COLO668 (cell line): ENCODE data around the gene EPB42.
"Not testable (repeated sequence)": the region's sequence is repeated elsewhere in the genome, so short reads cannot be mapped to it uniquely, and the experiment has no call there.

ENCODE experiments used
- DNase-seq: peaks from one replicate; lab custom pipeline; 2025; ENCODE audit not compliant: unreplicated experiment; lab: John Stamatoyannopoulos, UW

Gene EPB42

DNA sequence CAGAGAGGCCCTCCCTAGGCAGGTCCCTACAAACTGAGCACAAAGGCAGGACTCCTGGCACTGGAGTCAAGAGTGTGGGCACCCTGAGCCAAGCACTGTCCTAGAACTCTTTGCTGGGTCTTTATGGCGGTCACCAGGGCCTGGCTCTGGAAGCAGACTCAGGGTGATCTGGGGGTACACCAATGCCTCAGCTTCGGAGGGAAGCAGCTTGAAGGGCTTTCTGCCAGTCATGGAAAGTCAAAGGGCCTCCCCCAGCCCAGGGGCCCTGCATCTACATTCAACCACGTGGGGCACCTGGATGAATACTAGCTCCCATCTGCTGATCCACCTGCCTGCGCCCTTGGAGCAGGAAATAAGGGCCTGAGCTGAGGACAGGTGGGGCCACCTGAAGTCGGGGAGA is 7.4 kb downstream of the EPB42 start:
- no peak for DNase-seq

DNA sequence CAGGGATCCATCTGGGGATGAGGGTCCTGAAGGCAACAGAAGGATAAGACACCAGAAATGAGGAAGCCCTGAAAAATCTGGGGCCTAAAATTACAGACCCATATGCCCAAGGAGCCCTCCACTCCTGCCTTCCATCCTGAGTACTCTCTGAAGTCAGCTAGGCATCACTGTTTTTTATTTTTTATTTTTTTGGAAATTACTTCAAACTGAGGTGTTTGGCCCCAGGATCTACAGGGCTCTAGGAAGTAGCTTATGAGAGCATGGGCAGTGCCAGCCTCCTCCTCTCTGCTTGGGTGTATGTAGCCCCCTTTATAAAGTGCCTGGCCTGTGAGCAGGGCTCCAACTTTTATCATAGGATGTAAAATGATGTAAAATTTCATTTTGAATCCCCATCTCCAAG is 7.9 kb downstream of the EPB42 start:
- no peak for DNase-seq

DNA sequence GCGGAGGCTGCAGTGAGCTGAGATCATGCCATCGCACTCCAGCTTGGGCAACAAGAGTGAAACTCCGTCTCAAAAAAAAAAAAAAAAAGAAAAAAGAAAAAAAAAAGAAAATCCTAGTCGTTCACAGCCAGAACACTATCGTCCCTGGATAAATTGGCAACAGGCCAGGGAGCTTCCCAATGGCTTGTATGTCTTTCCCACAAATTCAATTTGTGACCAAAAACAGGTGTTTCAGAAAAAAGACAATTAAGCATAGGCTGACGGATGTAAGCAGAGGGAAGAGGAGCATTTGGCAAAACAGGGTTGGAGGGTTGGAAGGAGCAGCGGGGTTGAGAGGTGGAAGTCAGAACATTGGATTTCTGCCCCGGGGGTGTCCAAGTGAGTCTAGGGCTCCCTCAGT is 8.5 kb downstream of the EPB42 start:
- DNase-seq: no peak

DNA sequence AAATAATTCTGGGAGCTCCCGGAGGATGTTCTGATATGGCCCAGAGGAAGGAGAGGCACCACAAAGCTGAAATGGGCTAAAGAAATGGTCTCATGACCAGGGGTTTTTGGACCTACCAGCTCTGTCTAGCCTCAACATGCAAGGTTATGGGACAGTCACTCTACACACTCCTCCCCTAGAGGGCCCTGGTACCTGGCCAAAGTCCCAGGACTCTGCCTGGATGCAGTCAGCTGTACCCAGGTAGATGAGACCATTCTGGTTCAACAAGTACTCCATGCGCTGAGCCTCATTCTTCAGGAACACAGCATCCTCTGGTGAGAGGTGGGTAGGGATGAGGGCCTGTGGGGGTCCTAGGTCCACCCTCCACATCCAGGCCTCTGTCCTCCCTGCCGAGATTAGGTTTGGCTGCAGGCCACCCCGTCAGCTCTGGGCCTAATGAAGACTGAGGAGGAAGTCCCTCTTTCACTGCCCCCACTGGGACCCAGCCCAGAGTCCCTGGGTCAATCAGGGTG is 9.5 kb downstream of the EPB42 start:
- DNase-seq: no peak

DNA sequence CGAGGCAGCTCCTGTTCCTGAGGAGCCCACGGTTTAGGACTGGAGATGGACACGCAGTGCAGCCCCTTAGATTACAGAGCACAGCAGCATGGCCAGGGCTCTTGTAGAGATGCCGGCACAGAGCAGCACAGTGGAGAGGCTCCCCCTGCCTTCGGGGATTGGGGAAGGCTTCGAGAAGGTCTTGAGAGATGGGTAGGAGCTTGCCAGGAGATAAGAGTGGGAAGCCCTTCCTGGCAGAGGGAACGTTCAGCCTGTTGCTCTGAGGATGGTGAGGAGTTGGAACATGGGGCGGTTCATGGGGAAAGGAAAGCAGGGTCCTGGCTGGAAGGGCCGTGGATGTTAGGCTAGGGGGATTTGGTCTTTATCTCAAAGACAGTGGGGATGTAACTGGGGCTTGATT is 10.0 kb downstream of the EPB42 start:
- DNase-seq: no peak

DNA sequence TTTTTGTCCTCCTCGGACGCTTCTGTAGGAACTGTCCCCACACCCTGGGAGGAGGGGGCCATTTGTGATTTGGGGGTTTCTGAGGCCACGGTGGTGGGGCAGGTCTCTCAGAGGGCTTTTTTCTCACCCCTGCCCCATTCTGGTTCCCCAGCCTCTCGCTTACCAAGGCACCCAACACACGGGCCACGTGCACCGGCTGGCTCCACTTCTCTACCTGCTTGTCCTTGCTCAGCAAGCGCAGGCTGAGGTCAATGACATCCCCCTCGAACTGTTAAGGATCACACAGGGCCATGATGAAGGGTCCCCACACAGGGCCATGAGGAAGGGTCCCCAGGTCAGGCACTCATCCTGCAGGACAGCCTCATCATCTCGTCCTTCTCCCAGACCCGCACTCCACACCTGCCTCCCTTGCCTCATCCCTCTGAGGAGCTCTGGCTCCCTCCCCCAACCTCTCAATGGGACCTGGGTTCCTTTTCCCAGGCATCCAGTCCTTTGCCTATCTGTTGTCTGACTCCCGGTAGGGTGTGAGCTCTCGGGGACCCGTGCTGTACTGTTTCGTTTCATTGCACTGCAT is 10.6 kb downstream of the EPB42 start:
- no peak for DNase-seq

DNA sequence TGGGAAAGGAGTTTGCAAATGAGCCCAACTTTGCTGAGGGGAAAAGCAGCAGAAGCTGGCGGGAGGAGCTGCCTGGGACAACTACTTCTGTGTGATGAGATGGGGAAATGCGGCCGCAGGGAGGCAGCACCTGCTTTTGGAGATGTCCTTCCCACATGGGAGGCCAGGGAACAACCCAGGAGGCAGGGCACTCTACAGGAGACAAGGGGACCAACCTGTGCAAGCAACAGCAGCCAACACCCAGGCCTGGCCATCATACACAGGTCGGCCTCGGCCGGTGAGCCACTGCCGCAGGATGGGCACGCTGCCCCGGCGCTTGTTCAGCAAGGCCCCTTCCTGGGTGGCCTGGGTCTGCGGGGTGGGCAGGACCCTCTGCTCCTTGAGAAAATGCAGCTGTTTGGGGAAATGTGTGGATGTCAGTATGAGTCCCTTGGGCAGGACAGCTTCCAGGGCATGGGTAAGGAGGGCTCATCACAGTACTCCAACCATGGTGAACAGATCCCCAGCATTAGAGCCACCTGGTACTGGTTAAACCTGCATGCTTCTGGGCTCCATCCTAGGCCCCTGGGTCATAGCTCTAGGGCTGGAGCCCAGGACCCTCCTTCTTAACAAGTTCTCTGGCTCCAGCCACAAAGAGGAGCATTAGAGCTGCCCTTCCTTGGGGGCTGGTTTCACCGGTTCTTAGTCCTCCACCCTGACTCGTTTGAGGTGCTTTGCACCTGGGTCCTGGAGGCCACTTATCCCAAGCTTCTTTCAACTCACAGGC is 11.6 kb downstream of the EPB42 start:
- DNase-seq: peak; percentile 25

DNA sequence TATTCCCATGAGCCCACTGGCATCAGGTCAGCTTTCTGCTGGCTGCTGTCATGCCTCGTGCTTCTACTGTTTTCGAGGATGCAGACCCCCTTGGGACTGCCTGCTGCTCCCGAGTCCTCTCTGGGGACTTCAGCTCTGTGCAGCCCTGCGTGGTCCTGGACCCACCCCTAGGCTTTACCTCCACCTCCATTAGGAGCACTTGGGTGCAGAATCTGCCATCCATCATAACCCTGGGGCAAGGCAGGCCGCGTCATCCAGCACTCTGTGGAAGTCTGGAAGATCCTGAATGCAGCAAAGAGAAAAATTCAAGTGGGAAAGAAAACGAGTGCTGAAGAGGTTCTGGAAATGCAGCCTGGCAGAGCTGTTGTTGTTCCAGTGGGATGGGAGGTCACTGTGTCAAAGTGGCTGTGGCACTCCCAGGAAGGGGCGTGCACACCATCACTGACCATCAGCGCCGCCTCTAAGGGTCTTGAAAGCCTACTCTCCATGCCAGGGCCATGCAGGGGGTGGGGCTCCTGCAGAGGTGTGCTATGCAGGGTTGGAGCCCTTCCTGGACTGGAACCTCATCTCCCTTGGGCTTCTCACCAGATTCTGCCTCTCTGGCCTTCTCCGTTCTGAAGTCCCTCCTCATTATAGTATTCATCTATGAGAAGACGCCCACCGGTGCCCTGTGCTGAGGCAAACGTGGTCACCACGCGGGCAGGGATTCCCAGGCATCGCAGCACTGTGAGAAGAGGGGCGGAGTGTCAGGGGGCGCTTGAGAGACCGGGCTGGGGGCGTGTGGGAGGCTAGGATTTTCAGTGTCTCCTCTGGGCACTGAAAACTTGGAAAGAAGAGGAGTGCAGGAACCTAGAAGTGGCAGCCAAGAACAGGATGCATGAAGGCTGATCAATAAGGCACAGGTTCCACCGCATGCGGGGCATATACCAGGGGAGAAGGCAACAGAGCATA is 12.5 kb downstream of the EPB42 start:
- DNase-seq: no peak

DNA sequence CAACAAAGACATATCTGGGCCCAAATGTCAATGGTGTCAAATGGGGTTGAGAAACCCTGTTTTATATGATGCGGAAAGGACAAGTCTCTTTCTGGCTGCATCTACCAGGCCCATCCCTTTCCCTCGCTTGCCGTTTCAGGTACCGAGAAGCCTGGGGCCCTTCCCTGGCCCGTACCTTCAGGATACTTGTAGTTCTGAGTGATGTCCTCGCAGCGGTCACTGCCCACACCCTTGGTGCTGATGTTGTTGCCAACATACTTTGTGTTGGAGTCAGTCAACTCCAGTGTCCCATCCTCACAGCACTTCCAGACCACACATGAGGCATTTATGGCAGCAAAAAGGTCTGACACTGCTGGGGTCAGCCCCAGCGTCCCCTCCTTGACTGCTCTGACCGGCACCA is 13.8 kb downstream of the EPB42 start:
- no peak for DNase-seq

DNA sequence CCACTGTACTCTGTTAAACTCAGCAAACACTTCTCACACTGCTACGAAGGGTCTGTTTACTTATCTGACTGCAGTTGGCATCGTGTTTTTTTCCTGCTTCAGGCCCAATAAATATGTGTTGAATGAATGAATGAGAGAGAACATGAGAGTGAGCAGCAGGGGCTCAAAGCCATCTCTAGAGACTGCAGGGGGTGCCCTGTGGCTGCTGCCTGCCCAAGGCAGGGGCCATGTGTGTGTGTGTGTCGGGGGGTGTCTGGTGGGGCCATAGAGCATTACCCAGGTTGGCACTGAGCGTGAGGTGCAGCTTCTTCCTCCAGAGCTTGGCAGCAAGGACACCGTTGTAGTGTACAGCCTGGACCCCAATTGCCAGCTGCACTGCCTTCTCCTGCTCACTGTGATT is 14.8 kb downstream of the EPB42 start:
- DNase-seq: no peak

DNA sequence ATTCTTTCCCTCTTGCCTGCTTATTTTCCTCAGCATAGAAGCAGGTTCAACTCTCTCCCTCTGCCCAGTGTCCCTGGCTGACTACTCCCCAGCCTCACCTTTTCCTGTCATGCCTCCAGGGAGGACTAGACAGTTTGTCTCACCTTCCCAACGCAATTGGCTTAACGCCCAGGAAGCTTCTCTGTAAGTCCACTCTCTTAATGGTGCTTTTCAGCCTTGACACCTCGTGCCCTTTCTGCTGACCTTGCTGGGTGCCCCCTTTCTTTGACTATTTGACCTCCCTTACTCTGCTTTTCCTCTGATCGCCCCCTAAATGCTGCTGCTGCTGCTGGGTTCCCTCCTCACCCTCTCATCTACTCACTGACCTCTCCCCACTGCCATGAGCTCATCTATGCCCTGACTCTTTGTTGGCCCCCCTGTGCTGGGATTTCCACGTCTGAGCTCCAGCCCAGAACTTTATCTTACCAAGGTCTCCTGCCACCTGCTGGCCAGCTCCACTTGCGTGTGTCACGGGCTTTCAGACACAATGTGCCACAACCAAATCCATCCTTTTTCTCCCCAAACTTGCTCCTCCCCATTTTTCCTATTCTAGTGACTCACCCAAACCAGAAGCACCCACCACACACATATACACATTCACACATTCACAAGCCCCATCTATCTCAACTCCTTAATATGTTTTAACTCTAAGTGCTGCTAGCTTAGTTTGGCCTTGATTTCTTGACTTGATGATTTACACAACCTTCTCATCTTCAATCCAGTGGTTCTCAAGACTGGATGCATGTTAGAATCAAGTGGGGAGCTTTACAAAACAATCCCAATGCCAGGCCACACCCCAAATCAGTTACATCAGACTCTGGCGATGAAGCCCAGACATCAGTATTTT is 16.6 kb downstream of the EPB42 start:
- DNase-seq: peak; percentile 27

DNA sequence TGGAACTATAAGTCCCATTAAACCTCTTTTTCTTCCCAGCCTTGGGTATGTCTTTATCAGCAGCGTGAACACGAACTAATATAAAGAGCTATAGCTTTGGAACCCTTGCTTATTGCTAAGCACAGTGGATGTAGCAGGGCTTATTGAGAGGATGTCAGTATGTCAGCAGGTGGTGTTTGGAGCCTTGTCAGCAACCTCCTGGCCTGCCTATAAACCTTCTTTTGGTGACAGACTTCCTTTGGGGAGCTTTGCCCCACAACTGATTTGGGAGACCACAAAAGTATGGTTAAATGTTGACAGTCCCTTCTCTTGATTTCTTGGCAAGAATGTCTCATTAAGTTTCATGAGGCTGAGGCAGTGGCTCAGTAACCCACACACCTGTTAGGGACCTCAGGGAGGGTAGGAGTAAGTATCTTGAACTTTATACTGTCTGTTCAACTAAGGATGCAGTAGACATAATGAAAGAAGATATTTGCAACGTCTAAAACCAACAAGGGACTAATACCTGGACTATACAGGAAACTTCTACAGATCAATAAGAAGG is 20.8 kb downstream of the EPB42 start:
- no peak for DNase-seq

DNA sequence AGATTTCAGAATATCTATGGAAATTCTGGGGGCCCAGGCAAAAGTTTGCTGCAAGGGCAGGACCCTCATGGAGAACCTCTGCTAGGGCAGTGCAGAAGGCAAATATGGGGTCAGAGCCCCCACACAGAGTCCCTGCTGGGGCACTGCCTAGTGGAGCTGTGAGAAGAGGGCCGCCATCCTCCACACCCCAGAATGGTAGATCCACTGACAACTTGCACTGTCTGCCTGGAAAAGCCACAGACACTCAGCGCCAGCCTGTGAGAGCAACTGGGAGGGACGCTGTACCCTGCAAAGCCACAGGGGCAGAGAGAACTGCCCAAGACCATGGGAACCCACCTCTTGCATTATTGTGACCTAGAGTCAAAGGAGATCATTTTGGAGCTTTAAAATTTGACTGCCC is 21.8 kb downstream of the EPB42 start:
- no peak for DNase-seq

DNA sequence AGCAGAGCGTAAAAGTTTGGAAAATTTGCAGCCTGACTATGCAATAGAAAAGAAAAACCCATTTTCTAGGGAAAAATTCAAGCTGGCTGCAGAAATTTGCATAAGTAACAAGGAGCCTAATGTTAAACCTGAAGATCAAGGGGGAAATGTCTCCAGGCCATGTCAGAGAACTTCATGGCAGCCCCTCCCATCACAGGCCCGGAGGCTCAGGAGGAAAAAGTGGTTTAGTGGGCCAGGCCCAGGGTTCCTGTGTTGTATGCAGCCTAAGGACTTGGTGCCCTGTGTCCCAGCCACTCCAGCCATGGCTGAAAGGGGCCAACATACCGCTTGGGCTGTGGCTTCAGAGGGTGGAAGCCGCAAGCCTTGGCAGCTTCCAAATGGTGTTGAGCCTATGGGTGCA is 22.3 kb downstream of the EPB42 start:
- DNase-seq: not testable (repeated sequence)

DNA sequence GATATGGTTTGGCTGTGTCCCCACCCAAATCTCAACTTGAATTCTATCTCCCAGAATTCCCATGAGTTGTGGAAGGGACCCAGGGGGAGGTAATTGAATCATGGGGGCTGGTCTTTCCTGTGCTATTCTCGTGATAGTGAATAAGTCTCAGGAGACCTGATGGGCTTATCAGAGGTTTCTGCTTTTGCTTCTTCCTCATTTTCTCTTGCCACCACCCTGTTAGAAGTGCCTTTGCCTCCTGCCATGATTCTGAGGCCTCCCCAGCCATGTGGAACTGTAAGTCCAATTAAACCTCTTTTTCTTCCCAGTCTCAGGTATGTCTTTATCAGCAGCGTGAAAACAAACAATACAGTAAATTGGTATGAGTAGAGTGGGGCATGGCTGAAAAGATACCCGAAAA is 23.0 kb downstream of the EPB42 start:
- DNase-seq: not testable (repeated sequence)

DNA sequence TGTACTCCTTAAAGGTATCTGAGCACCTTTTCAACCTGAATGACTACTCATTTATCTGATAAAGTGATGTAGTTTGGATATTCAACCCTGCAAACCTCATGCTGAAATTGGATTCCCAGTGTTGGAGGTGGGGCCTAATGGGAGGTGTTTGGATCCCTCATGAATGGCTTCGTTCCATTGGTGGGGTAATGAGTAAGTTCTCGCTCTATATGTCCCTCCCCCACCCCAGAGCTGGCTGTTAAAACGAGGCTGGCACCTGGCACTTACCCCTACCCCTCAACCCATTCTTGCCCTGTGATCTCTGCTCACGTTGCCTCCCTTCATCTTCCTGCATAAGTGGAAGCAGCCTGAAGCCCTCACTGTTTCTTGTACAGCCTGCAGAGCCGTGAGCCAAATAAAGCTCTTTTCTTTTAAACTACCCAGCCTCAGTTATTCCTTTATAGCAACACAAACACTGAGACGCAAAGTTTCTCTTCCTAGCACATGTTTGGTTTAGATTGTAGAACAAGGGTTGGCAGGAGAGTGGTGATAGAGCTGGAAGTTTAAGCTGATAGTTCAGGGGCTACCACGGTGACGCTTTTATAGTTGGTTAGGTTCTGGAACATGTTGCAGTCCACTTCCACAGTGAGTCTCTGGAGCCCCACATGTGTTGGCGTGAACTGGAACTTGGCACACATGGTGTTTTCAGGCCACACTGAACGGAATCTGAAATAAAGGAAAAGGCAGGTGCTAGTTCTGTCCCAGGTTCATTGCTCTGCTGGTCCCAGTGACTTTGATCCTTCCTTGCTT is 23.9 kb downstream of the EPB42 start:
- no peak for DNase-seq

DNA sequence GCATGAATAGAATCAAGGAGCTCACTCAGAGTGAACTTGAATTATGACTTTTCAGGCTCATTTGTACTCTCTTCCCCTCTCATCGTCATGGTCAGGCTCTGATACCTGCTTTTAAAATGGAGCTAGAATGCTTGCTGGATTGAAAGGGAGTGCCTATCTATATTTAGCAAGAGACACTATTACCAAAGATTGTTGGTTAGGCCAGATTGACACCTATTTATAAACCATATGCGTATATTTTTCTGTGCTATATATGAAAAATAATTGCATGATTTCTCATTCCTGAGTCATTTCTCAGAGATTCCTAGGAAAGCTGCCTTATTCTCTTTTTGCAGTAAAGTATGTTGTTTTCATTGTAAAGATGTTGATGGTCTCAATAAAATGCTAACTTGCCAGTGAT is 26.0 kb downstream of the EPB42 start:
- DNase-seq: no peak

DNA sequence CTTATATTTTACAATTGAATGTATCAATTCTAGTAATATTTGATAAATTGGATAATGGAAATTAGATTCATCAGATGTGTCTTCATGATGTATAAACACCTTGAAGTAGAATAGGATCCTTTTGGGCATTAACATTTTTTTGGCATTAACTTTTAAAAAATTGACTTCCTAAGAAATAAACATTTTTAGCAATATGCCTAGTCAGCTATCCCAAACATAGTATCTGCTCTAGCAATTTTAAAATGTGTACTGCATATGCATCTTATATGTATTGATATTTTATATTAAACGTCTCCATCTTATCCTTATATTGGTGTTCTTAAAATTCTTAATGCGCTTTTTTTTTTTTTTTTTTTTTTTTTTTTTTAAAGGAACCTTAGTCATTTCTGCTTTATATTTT is 27.1 kb downstream of the EPB42 start:
- DNase-seq: no peak

DNA sequence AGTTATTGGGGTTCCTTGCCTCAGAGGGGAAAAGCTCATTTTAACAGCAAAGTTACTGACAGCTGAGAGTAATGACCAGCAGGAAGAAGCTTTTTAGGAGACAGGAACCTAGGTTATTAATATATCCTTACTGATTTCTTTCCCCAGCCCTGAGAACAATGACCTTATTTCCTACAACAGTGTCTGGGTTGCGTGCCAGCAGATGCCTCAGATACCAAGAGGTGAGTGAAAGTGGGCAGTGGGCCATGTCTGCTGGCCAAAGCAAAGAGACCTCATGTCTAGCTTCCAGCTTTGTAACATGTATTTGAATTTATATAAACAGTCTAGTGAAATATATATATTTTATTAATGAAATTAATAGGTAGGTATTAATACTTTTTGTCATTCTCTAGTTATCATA is 30.6 kb downstream of the EPB42 start:
- no peak for DNase-seq

DNA sequence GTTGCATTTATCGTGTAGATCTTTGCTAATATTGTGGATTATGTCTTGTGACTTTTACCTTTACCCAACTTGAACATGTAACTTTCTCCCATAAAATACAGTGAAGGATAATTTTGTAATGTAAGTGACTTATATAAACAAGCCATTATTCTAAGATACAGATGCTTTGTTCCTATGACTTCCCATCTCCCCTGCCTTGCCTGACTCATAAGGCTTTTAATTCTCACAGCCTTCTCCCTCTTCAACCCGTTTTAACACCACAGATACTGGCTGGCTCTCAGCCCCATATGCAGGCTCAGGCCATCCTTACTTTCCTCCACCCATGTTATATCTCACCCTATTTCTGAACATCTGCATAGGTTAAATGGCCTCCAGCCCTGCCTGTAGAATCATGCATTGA is 31.5 kb downstream of the EPB42 start:
- DNase-seq: no peak
